DND-41 (cell line): Measurements from ENCODE around the gene RPL10.

Experiments
- ATAC-seq: fragments of 200-7000 bp; cut with Tn5 transposase; 3 replicates; pipeline ENCODE4 v1.9.1; 2021; ENCODE audit warnings: low read depth; ENCODE audit not compliant: insufficient read depth
- DNase-seq: peaks from one replicate; pipeline ENCODE4 v3.0.0-alpha.2; 2020
- H2AFZ ChIP-seq: 2 replicates; pipeline ENCODE4 v1.6.0; 2012; ENCODE audit warnings: low read depth, low read length
- H3K27ac ChIP-seq: 2 replicates; pipeline ENCODE4 v1.5.1; 2012; ENCODE audit warnings: low read length, inconsistent platforms
- H3K27me3 ChIP-seq: fragments of 200-600 bp; sonication (generic); 2 replicates; pipeline ENCODE4 v1.6.0; 2012; ENCODE audit warnings: low read length, mild to moderate bottlenecking, inconsistent platforms; ENCODE audit not compliant: insufficient read depth, poor library complexity
- H3K36me3 ChIP-seq: 2 replicates; pipeline ENCODE4 v1.5.1; 2012; ENCODE audit warnings: low read length, inconsistent platforms; ENCODE audit not compliant: insufficient read depth
- H3K4me1 ChIP-seq: 2 replicates; pipeline ENCODE4 v1.5.1; 2012; ENCODE audit warnings: mild to moderate bottlenecking, low read length; ENCODE audit not compliant: insufficient read depth
- H3K4me2 ChIP-seq: 2 replicates; pipeline ENCODE4 v1.6.0; 2012; ENCODE audit warnings: mild to moderate bottlenecking, moderate library complexity, low read length, inconsistent platforms; ENCODE audit not compliant: insufficient read depth
- H3K4me3 ChIP-seq, 2 experiments: fragments of 200-600 bp in 1 of 2; shearing (Covaris generic) in 1 of 2; 2 replicates each; pipeline ENCODE4 v1.5.1; 2012 to 2016; ENCODE audit warnings: inconsistent platforms in 2 of 2, low read length in 2 of 2, mild to moderate bottlenecking in 2 of 2, low read depth in 1 of 2, moderate library complexity in 1 of 2
- H3K79me2 ChIP-seq: 2 replicates; pipeline ENCODE4 v1.6.0; 2012; ENCODE audit warnings: low read length, inconsistent platforms; ENCODE audit not compliant: insufficient read depth
- H3K9ac ChIP-seq: 2 replicates; pipeline ENCODE4 v1.6.0; 2012; ENCODE audit warnings: low read depth, mild to moderate bottlenecking, inconsistent platforms, low read length, moderate library complexity
- H3K9me3 ChIP-seq: 2 replicates; pipeline ENCODE4 v1.5.1; 2012; ENCODE audit warnings: low read length, moderate library complexity, mild to moderate bottlenecking, inconsistent platforms; ENCODE audit not compliant: insufficient read depth, severe bottlenecking
- H4K20me1 ChIP-seq: 2 replicates; pipeline ENCODE4 v1.6.0; 2012; ENCODE audit warnings: low read length; ENCODE audit not compliant: insufficient read depth
- EZH2 ChIP-seq: IDR thresholded peaks from 3 replicates; pipeline ENCODE4 v1.6.1; 2012; ENCODE audit warnings: borderline replicate concordance, low read depth, mild to moderate bottlenecking, moderate library complexity, low read length, inconsistent platforms; ENCODE audit not compliant: severe bottlenecking
- TF ChIP-seq, protein P1 (sequence below): IDR thresholded peaks from 2 replicates; pipeline ENCODE4 v1.5.1; 2012; ENCODE audit warnings: borderline replicate concordance, low read length, moderate library complexity, mild to moderate bottlenecking; ENCODE audit not compliant: poor library complexity, severe bottlenecking; ENCODE audit errors: extremely low read depth

Gene RPL10

GRCh38 chrX:154380153-154380552 is 18.0 kb upstream of the RPL10 start:
- Histone ChIP-seq H4K20me1 (peaks cover 13% of the 10 kb centered on the region), H3K36me3 (peaks cover 18% of the 10 kb centered on the region; the same call in 1 of the 2 replicates), H3K9me3 (no peaks in the 10 kb centered on the region), H3K4me3 (peak overlapping the region; percentile 80 to 91), H3K27ac (peak overlapping the region; percentile 92), H3K4me2 (peak overlapping the region; percentile 93), H3K27me3 (no peaks in the 10 kb centered on the region), H2AFZ (no peak overlapping the region), H3K4me1 (peaks cover 25% of the 10 kb centered on the region), H3K79me2 (peaks cover 22% of the 10 kb centered on the region), H3K9ac (peak overlapping the region; percentile 97)
- TF ChIP-seq EZH2 = no peak
- TF ChIP-seq, protein P1, sequence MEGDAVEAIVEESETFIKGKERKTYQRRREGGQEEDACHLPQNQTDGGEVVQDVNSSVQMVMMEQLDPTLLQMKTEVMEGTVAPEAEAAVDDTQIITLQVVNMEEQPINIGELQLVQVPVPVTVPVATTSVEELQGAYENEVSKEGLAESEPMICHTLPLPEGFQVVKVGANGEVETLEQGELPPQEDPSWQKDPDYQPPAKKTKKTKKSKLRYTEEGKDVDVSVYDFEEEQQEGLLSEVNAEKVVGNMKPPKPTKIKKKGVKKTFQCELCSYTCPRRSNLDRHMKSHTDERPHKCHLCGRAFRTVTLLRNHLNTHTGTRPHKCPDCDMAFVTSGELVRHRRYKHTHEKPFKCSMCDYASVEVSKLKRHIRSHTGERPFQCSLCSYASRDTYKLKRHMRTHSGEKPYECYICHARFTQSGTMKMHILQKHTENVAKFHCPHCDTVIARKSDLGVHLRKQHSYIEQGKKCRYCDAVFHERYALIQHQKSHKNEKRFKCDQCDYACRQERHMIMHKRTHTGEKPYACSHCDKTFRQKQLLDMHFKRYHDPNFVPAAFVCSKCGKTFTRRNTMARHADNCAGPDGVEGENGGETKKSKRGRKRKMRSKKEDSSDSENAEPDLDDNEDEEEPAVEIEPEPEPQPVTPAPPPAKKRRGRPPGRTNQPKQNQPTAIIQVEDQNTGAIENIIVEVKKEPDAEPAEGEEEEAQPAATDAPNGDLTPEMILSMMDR = no peak
- DNase-seq (no peak), ATAC-seq (no peak)

DNA sequence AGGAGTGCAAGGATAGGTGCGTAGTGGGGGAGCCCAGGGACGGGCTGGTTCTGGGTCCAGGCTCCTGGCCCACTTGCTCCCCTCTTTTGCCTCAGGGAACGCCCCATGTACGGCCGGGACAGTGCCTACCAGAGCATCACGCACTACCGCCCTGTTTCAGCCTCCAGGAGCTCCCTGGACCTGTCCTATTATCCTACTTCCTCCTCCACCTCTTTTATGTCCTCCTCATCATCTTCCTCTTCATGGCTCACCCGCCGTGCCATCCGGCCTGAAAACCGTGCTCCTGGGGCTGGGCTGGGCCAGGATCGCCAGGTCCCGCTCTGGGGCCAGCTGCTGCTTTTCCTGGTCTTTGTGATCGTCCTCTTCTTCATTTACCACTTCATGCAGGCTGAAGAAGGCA is 17.4 kb upstream of the RPL10 start:
- ATAC-seq (no peak), DNase-seq (no peak)
- Histone ChIP-seq H3K27me3 (no peaks in the 10 kb centered on the region), H4K20me1 (peaks cover 13% of the 10 kb centered on the region), H3K4me2 (peak overlapping the region; percentile 93), H3K4me3 (0 out of 4 replicates have a peak overlapping the region, but pooled peaks of 1 of the 2 experiments have one; percentile 80), H2AFZ (no peak overlapping the region), H3K36me3 (peaks cover 18% of the 10 kb centered on the region; the same call in 1 of the 2 replicates), H3K9me3 (no peaks in the 10 kb centered on the region), H3K27ac (no peak overlapping the region; the same call in 1 of the 2 replicates), H3K9ac (peak overlapping the region; percentile 97; the same call in 1 of the 2 replicates), H3K4me1 (peaks cover 25% of the 10 kb centered on the region), H3K79me2 (peaks cover 22% of the 10 kb centered on the region)
- no peak for TF ChIP-seq EZH2
- TF ChIP-seq, protein P1 = no peak

DNA sequence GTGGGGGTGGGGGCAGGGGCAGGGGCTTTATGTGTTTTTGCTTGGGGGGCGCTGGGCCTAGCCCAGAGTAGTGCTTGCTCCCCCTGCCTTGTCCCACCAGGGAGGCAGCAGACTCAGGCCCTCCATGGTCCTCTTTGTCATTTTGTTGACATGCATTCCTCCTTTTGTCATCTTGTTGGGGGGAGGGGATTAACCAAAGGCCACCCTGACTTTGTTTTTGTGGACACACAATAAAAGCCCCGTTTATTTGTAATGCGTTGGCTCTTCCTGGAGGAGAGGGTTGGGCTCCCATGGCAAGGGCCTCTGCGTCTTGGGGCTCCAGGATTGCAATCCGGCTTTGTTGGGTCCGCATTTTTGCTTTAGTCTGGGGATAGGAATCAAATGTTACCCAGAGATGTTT is 16.9 kb upstream of the RPL10 start:
- Histone ChIP-seq H3K27ac (no peak overlapping the region), H3K4me1 (peaks cover 25% of the 10 kb centered on the region), H3K36me3 (peaks cover 18% of the 10 kb centered on the region; the same call in 1 of the 2 replicates), H3K4me2 (no peak overlapping the region), H3K79me2 (peaks cover 22% of the 10 kb centered on the region), H2AFZ (no peak overlapping the region), H3K9ac (no peak overlapping the region), H3K9me3 (no peaks in the 10 kb centered on the region), H3K27me3 (no peaks in the 10 kb centered on the region), H3K4me3 (no peak overlapping the region), H4K20me1 (peaks cover 13% of the 10 kb centered on the region)
- DNase-seq (no peak), ATAC-seq (no peak)
- no peak for TF ChIP-seq EZH2
- TF ChIP-seq, protein P1 = no peak
